ENCODE data around the gene UGT1A10. TPM values are rescaled to one million over a fixed set of nuclear protein-coding genes. Genes with fewer than 3 reads are reported as not detected.
A peak's percentile ranks its signal among the peaks of the same experiment; 100 is the strongest.
"Not testable (repeated sequence)": the region's sequence is repeated elsewhere in the genome, so short reads cannot be mapped to it uniquely, and the experiment has no call there.

The UGT1A10 gene
- polyA plus RNA-seq, 6 donors from 2014 or later: not detected

GRCh38 chr2:233621863-233622262, 14.4 kb upstream of the UGT1A10 start:
- DNase-seq; H3K9me3 Mint-ChIP-seq; ATAC-seq (ENCODE audit: low read depth in 2 of 2); H3K36me3 Mint-ChIP-seq; H3K4me3 Mint-ChIP-seq; H3K27ac Mint-ChIP-seq; H3K4me1 Mint-ChIP-seq: not testable (repeated sequence)
- H3K27me3 Mint-ChIP-seq: peaks cover 10 to 15% (median 14%) of the 10 kb centered on the region in 3 donors

- Mint-ChIP-seq H3K4me3 (no peak overlapping the region), H3K27ac (peak overlapping the region in 2 of 6 donors; percentile 4 to 71), H3K36me3 (peaks cover 9 to 29% of the 10 kb centered on the region in 2 donors), H3K9me3 (peaks cover 10 to 45% (median 30%) of the 10 kb centered on the region in 7 donors), H3K27me3 (peaks cover 8 to 29% (median 18%) of the 10 kb centered on the region in 3 donors), H3K4me1 (no peaks in the 10 kb centered on the region)
- ATAC-seq (ENCODE audit: low read depth in 2 of 2) (no peak), DNase-seq (no peak)
Observed at GRCh38 chr2:233627331-233628025, 8.8 kb upstream of the UGT1A10 start.

GRCh38 chr2:233638836-233639235, 2.6 kb downstream of the UGT1A10 start:
- ATAC-seq (ENCODE audit: low read depth in 2 of 2) (peak in 1 of 2 donors; percentile 37), DNase-seq (no peak)
- peaks cover 0 to 8% of the 10 kb centered on the region in 2 donors for H3K36me3 Mint-ChIP-seq
- no peak overlapping the region for H3K27ac Mint-ChIP-seq
- H3K4me3 Mint-ChIP-seq: no peak overlapping the region
- peaks cover 0 to 5% (median 3%) of the 10 kb centered on the region in 3 donors for H3K4me1 Mint-ChIP-seq
- peaks cover 33 to 40% (median 39%) of the 10 kb centered on the region in 3 donors for H3K27me3 Mint-ChIP-seq
- peaks cover 2 to 12% (median 7%) of the 10 kb centered on the region in 7 donors for H3K9me3 Mint-ChIP-seq

GRCh38 chr2:233639860-233640259, 3.6 kb downstream of the UGT1A10 start:
- Mint-ChIP-seq H3K27me3 (peaks cover 23 to 29% (median 29%) of the 10 kb centered on the region in 3 donors), H3K9me3 (peaks cover 2 to 13% (median 10%) of the 10 kb centered on the region in 7 donors), H3K36me3 (peaks cover 0 to 8% of the 10 kb centered on the region in 2 donors), H3K4me3 (no peak overlapping the region), H3K4me1 (peaks cover 0 to 5% (median 3%) of the 10 kb centered on the region in 3 donors), H3K27ac (no peak overlapping the region)
- ATAC-seq (ENCODE audit: low read depth in 2 of 2): no peak
- no peak for DNase-seq

- Mint-ChIP-seq H3K36me3 (peaks cover 9 to 25% of the 10 kb centered on the region in 2 donors), H3K27me3 (peaks cover 12 to 21% (median 19%) of the 10 kb centered on the region in 3 donors), H3K27ac (no peak overlapping the region), H3K4me3 (no peak overlapping the region), H3K9me3 (peaks cover 12 to 38% (median 29%) of the 10 kb centered on the region in 7 donors), H3K4me1 (peaks cover 0 to 5% (median 3%) of the 10 kb centered on the region in 3 donors)
- ATAC-seq (ENCODE audit: low read depth in 2 of 2): no peak
- no peak for DNase-seq
Observed at GRCh38 chr2:233643128-233643527, 6.9 kb downstream of the UGT1A10 start.

GRCh38 chr2:233646033-233646432, 9.8 kb downstream of the UGT1A10 start:
- peaks cover 12 to 38% (median 29%) of the 10 kb centered on the region in 7 donors for H3K9me3 Mint-ChIP-seq
- peaks cover 12 to 26% (median 19%) of the 10 kb centered on the region in 3 donors for H3K27me3 Mint-ChIP-seq
- peaks cover 9 to 25% of the 10 kb centered on the region in 2 donors for H3K36me3 Mint-ChIP-seq
- ATAC-seq (ENCODE audit: low read depth in 2 of 2); DNase-seq; H3K4me3 Mint-ChIP-seq; H3K27ac Mint-ChIP-seq; H3K4me1 Mint-ChIP-seq: not testable (repeated sequence)

GRCh38 chr2:233650981-233651380, 14.7 kb downstream of the UGT1A10 start:
- peak overlapping the region in 1 of 6 donors; percentile 53 for H3K27ac Mint-ChIP-seq
- H3K27me3 Mint-ChIP-seq: peaks cover 17 to 36% (median 20%) of the 10 kb centered on the region in 3 donors
- H3K9me3 Mint-ChIP-seq: peaks cover 5 to 20% (median 16%) of the 10 kb centered on the region in 7 donors
- ATAC-seq (ENCODE audit: low read depth in 2 of 2) (no peak), DNase-seq (no peak)
- no peaks in the 10 kb centered on the region for H3K4me1 Mint-ChIP-seq
- H3K4me3 Mint-ChIP-seq: no peak overlapping the region
- peaks cover 9 to 17% of the 10 kb centered on the region in 2 donors for H3K36me3 Mint-ChIP-seq

- Mint-ChIP-seq H3K27me3 (peaks cover 14 to 34% (median 18%) of the 10 kb centered on the region in 3 donors), H3K4me1 (no peaks in the 10 kb centered on the region), H3K36me3 (peaks cover 9 to 14% of the 10 kb centered on the region in 2 donors), H3K4me3 (no peak overlapping the region), H3K27ac (no peak overlapping the region), H3K9me3 (peaks cover 3 to 18% (median 13%) of the 10 kb centered on the region in 7 donors)
- ATAC-seq (ENCODE audit: low read depth in 2 of 2): no peak
- DNase-seq: no peak
Observed at GRCh38 chr2:233651430-233651829, 15.2 kb downstream of the UGT1A10 start.

GRCh38 chr2:233654501-233654900, 18.3 kb downstream of the UGT1A10 start:
- ATAC-seq (ENCODE audit: low read depth in 2 of 2) (no peak), DNase-seq (no peak)
- Mint-ChIP-seq H3K27ac (no peak overlapping the region), H3K4me3 (no peak overlapping the region), H3K9me3 (peaks cover 0 to 5% (median 0%) of the 10 kb centered on the region in 7 donors), H3K4me1 (no peaks in the 10 kb centered on the region), H3K36me3 (no peaks in the 10 kb centered on the region), H3K27me3 (peaks cover 7 to 38% (median 9%) of the 10 kb centered on the region in 3 donors)

GRCh38 chr2:233655043-233655442, 18.8 kb downstream of the UGT1A10 start:
- H3K27me3 Mint-ChIP-seq: peaks cover 12 to 39% (median 15%) of the 10 kb centered on the region in 3 donors
- peaks cover 0 to 5% (median 0%) of the 10 kb centered on the region in 7 donors for H3K9me3 Mint-ChIP-seq
- no peaks in the 10 kb centered on the region for H3K4me1 Mint-ChIP-seq
- no peak overlapping the region for H3K4me3 Mint-ChIP-seq
- ATAC-seq (ENCODE audit: low read depth in 2 of 2) (no peak), DNase-seq (no peak)
- no peaks in the 10 kb centered on the region for H3K36me3 Mint-ChIP-seq
- H3K27ac Mint-ChIP-seq: no peak overlapping the region

- not testable (repeated sequence) for H3K9me3 Mint-ChIP-seq
Observed at GRCh38 chr2:233655943-233656342, 19.7 kb downstream of the UGT1A10 start.

GRCh38 chr2:233656443-233656842, 20.2 kb downstream of the UGT1A10 start:
- H3K4me3 Mint-ChIP-seq: no peak overlapping the region
- DNase-seq (no peak), ATAC-seq (ENCODE audit: low read depth in 2 of 2) (no peak)
- H3K36me3 Mint-ChIP-seq: no peaks in the 10 kb centered on the region
- H3K27ac Mint-ChIP-seq: no peak overlapping the region
- peaks cover 15 to 45% (median 18%) of the 10 kb centered on the region in 3 donors for H3K27me3 Mint-ChIP-seq
- no peaks in the 10 kb centered on the region for H3K4me1 Mint-ChIP-seq
- H3K9me3 Mint-ChIP-seq: peaks cover 0 to 5% (median 0%) of the 10 kb centered on the region in 7 donors

More at GRCh38 chr2:233655943-233656342, 19.7 kb downstream of the UGT1A10 start:
- not testable (repeated sequence) for H3K4me1 Mint-ChIP-seq; H3K27ac Mint-ChIP-seq; DNase-seq; H3K36me3 Mint-ChIP-seq; ATAC-seq (ENCODE audit: low read depth in 2 of 2); H3K4me3 Mint-ChIP-seq
- H3K27me3 Mint-ChIP-seq: peaks cover 16 to 42% (median 18%) of the 10 kb centered on the region in 3 donors

GRCh38 chr2:233658610-233659009, 22.4 kb downstream of the UGT1A10 start:
- DNase-seq (no peak), ATAC-seq (ENCODE audit: low read depth in 2 of 2) (no peak)
- H3K27me3 Mint-ChIP-seq: peaks cover 12 to 48% (median 14%) of the 10 kb centered on the region in 3 donors
- no peaks in the 10 kb centered on the region for H3K36me3 Mint-ChIP-seq
- peaks cover 0 to 7% (median 3%) of the 10 kb centered on the region in 7 donors for H3K9me3 Mint-ChIP-seq
- H3K4me3 Mint-ChIP-seq: no peak overlapping the region
- no peak overlapping the region for H3K27ac Mint-ChIP-seq
- H3K4me1 Mint-ChIP-seq: no peaks in the 10 kb centered on the region

- H3K4me3 Mint-ChIP-seq: no peak overlapping the region
- no peak for ATAC-seq (ENCODE audit: low read depth in 2 of 2)
- no peak overlapping the region for H3K27ac Mint-ChIP-seq
- no peaks in the 10 kb centered on the region for H3K4me1 Mint-ChIP-seq
- no peaks in the 10 kb centered on the region for H3K36me3 Mint-ChIP-seq
- H3K9me3 Mint-ChIP-seq: peaks cover 0 to 22% (median 6%) of the 10 kb centered on the region in 7 donors
- DNase-seq: no peak
- H3K27me3 Mint-ChIP-seq: peaks cover 12 to 38% (median 28%) of the 10 kb centered on the region in 3 donors
Observed at GRCh38 chr2:233663911-233664310, 27.7 kb downstream of the UGT1A10 start.

Data from naive B cell (primary cell).